Neural cell (in vitro differentiated cells): Measurements from ENCODE around the gene FURIN. TPM values are rescaled to one million over a fixed set of nuclear protein-coding genes. Genes with fewer than 3 reads are reported as not detected.

Experiments used
- H2AFZ ChIP-seq: fragments of 200-600, 300-800 bp; sonication (generic), shearing (Covaris generic); 2 replicates; pipeline ENCODE4 v1.6.0; 2014; ENCODE audit warnings: low read depth, mild to moderate bottlenecking, antibody characterized with exemption, low read length, moderate library complexity
- H3F3A ChIP-seq: fragments of 200-600 bp; shearing (Covaris generic); 2 replicates; pipeline ENCODE4 v1.6.1; 2016; ENCODE audit warnings: mild to moderate bottlenecking, moderate library complexity, mixed read lengths, antibody characterized with exemption, low read length; ENCODE audit not compliant: insufficient read depth, poor library complexity, severe bottlenecking
- H3K27ac ChIP-seq: fragments of 200-600, 300-800 bp; sonication (generic), shearing (Covaris generic); 2 replicates; pipeline ENCODE4 v1.5.1; 2014; ENCODE audit warnings: mild to moderate bottlenecking, low read length, moderate library complexity
- H3K27me3 ChIP-seq: fragments of 300-800, 200-600 bp; sonication (generic), shearing (Covaris generic); 2 replicates; pipeline ENCODE4 v1.6.0; 2014; ENCODE audit warnings: mild to moderate bottlenecking, low read depth, low read length, moderate library complexity; ENCODE audit not compliant: insufficient read depth
- H3K36me3 ChIP-seq: fragments of 300-800, 200-600 bp; sonication (generic), shearing (Covaris generic); 2 replicates; pipeline ENCODE4 v1.5.1; 2014; ENCODE audit warnings: mild to moderate bottlenecking, antibody characterized with exemption, low read length, moderate library complexity; ENCODE audit not compliant: insufficient read depth
- H3K4me2 ChIP-seq: fragments of 300-800, 200-600 bp; sonication (generic), shearing (Covaris generic); 2 replicates; pipeline ENCODE4 v1.6.0; 2014; ENCODE audit warnings: mild to moderate bottlenecking, low read length
- H3K4me3 ChIP-seq: fragments of 300-800, 200-600 bp; sonication (generic), shearing (Covaris generic); 2 replicates; pipeline ENCODE4 v1.5.1; 2014; ENCODE audit warnings: mild to moderate bottlenecking, low read length, moderate library complexity
- H3K79me2 ChIP-seq: fragments of 200-600 bp; shearing (Covaris generic); replicated peaks from 2 replicates; pipeline ENCODE4 v1.6.0; 2014; ENCODE audit warnings: mild to moderate bottlenecking, low read length, moderate library complexity; ENCODE audit not compliant: insufficient read depth
- H3K9ac ChIP-seq: fragments of 300-800, 200-600 bp; sonication (generic), shearing (Covaris generic); 2 replicates; pipeline ENCODE4 v1.6.1; 2016; ENCODE audit warnings: mild to moderate bottlenecking, low read length, mixed read lengths
- H3K9me2 ChIP-seq: fragments of 200-600 bp; shearing (Covaris generic); 2 replicates; pipeline ENCODE4 v1.6.1; 2016; ENCODE audit warnings: mild to moderate bottlenecking, low read length, mixed read lengths; ENCODE audit not compliant: insufficient read depth
- H3K9me3 ChIP-seq: fragments of 200-600, 300-800 bp; sonication (generic), shearing (Covaris generic); 2 replicates; pipeline ENCODE4 v1.6.1; 2016; ENCODE audit warnings: mild to moderate bottlenecking, mixed run types, low read length, moderate library complexity, mixed read lengths
- H4K20me1 ChIP-seq: fragments of 200-600 bp; shearing (Covaris generic); 2 replicates; pipeline ENCODE4 v1.6.1; 2016; ENCODE audit warnings: mild to moderate bottlenecking, mixed run types; ENCODE audit not compliant: insufficient read depth
- EP300 ChIP-seq: fragments of 450-650 bp; conservative IDR thresholded peaks from 2 replicates; pipeline ENCODE4 v1.6.1; 2014; ENCODE audit warnings: antibody characterized with exemption, mild to moderate bottlenecking, moderate library complexity; ENCODE audit not compliant: poor library complexity, severe bottlenecking
- EZH2 ChIP-seq: fragments of 200-600, 300-800 bp; shearing (Covaris generic), sonication (generic); IDR thresholded peaks from 2 replicates; pipeline ENCODE4 v1.6.1; 2014; ENCODE audit warnings: antibody characterized with exemption, low read length, borderline replicate concordance, mild to moderate bottlenecking; ENCODE audit not compliant: insufficient read depth, poor library complexity, severe bottlenecking
- MXI1 ChIP-seq: fragments of 450-650 bp; conservative IDR thresholded peaks from 2 replicates; pipeline ENCODE4 v1.6.1; 2014; ENCODE audit warnings: antibody characterized with exemption, mild to moderate bottlenecking; ENCODE audit not compliant: poor library complexity, severe bottlenecking
- POLR2AphosphoS5 ChIP-seq: IDR thresholded peaks from 2 replicates; pipeline ENCODE4 v1.6.1; 2012
- RAD21 ChIP-seq: fragments of 450-650 bp; conservative IDR thresholded peaks from 2 replicates; pipeline ENCODE4 v1.6.1; 2014; ENCODE audit warnings: antibody characterized with exemption, mild to moderate bottlenecking, moderate library complexity
- SMC3 ChIP-seq: fragments of 450-650 bp; conservative IDR thresholded peaks from 2 replicates; pipeline ENCODE4 v1.6.1; 2014; ENCODE audit warnings: antibody characterized with exemption, mild to moderate bottlenecking, moderate library complexity; ENCODE audit not compliant: poor library complexity
- TAF1 ChIP-seq: IDR thresholded peaks from 2 replicates; pipeline ENCODE4 v1.6.1; 2012; ENCODE audit warnings: low read depth
- polyA plus RNA-seq: library from polyadenylated mRNA; depleted of rRNA; stranded (reverse); fragments of >200 nt; gene quantifications from 2 replicates; pipeline ENCODE4 v1.2.3, GENCODE V29; 2014
- TF ChIP-seq, protein P1 (sequence below): IDR thresholded peaks from 2 replicates; pipeline ENCODE4 v1.6.1; 2012; ENCODE audit warnings: borderline replicate concordance
- TF ChIP-seq, protein P2 (sequence below): fragments of 450-650 bp; IDR thresholded peaks from 2 replicates; pipeline ENCODE4 v1.5.1; 2014; ENCODE audit warnings: antibody characterized with exemption, mild to moderate bottlenecking, moderate library complexity; ENCODE audit not compliant: poor library complexity, severe bottlenecking

The FURIN gene
- polyA plus RNA-seq, 1 donor from 2014 or later = 4.3 TPM

DNA sequence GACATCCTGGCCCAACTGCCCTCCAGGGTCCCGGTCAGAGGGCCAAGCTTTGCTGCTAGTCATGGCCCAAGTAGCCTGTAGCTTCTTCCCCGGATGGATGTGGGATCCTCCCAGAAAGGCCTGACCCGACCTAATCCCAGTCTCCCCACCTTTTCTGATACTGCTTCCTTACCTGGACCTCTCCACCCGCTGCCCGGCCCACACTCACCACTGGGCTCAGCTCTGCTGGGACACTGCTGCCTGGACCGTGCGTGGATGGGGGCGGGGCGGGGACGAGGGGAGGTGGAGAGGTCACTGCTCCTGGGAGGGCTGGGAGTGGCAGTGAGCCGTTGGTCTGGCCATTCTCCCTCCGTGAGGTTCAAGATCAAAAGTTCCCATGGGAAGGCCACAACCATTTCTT, 40.3 kb upstream of the FURIN start:
- Histone ChIP-seq H3K79me2 (no peaks in the 10 kb centered on the region), H3F3A (no peaks in the 10 kb centered on the region), H3K9me2 (no peaks in the 10 kb centered on the region), H3K27ac (no peak overlapping the region), H2AFZ (no peak overlapping the region), H3K9me3 (no peaks in the 10 kb centered on the region), H3K27me3 (no peaks in the 10 kb centered on the region), H3K36me3 (no peaks in the 10 kb centered on the region), H3K9ac (no peak overlapping the region), H3K4me3 (no peak overlapping the region), H3K4me2 (no peak overlapping the region), H4K20me1 (no peaks in the 10 kb centered on the region)
- no peak for TF ChIP-seq POLR2AphosphoS5
- no peak for TF ChIP-seq EZH2
- TF ChIP-seq RAD21 = no peak
- TF ChIP-seq, protein P1, sequence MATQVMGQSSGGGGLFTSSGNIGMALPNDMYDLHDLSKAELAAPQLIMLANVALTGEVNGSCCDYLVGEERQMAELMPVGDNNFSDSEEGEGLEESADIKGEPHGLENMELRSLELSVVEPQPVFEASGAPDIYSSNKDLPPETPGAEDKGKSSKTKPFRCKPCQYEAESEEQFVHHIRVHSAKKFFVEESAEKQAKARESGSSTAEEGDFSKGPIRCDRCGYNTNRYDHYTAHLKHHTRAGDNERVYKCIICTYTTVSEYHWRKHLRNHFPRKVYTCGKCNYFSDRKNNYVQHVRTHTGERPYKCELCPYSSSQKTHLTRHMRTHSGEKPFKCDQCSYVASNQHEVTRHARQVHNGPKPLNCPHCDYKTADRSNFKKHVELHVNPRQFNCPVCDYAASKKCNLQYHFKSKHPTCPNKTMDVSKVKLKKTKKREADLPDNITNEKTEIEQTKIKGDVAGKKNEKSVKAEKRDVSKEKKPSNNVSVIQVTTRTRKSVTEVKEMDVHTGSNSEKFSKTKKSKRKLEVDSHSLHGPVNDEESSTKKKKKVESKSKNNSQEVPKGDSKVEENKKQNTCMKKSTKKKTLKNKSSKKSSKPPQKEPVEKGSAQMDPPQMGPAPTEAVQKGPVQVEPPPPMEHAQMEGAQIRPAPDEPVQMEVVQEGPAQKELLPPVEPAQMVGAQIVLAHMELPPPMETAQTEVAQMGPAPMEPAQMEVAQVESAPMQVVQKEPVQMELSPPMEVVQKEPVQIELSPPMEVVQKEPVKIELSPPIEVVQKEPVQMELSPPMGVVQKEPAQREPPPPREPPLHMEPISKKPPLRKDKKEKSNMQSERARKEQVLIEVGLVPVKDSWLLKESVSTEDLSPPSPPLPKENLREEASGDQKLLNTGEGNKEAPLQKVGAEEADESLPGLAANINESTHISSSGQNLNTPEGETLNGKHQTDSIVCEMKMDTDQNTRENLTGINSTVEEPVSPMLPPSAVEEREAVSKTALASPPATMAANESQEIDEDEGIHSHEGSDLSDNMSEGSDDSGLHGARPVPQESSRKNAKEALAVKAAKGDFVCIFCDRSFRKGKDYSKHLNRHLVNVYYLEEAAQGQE = no peak
- TF ChIP-seq MXI1 = no peak
- no peak for TF ChIP-seq TAF1
- no peak for TF ChIP-seq EP300
- TF ChIP-seq, protein P2, sequence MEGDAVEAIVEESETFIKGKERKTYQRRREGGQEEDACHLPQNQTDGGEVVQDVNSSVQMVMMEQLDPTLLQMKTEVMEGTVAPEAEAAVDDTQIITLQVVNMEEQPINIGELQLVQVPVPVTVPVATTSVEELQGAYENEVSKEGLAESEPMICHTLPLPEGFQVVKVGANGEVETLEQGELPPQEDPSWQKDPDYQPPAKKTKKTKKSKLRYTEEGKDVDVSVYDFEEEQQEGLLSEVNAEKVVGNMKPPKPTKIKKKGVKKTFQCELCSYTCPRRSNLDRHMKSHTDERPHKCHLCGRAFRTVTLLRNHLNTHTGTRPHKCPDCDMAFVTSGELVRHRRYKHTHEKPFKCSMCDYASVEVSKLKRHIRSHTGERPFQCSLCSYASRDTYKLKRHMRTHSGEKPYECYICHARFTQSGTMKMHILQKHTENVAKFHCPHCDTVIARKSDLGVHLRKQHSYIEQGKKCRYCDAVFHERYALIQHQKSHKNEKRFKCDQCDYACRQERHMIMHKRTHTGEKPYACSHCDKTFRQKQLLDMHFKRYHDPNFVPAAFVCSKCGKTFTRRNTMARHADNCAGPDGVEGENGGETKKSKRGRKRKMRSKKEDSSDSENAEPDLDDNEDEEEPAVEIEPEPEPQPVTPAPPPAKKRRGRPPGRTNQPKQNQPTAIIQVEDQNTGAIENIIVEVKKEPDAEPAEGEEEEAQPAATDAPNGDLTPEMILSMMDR = no peak
- TF ChIP-seq SMC3 = no peak

DNA sequence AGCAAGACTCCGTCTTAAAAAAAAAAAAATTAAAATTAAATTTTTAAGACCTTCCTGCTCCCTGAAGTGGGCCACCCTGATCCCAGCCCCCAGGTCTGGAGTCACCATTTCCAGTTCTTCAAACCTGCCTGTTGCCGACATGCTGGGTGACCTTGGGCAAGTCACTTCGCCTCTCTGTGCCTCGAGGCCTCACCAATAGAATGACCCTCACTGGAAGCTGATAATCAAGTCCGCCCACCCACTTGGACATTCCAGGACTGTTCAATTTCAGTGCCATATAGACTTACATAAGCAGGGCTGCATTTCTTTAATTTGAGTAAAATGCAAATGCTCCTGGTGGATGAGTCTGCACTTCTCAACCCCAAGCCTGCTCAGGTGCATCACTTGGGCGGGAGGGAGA, 39.3 kb upstream of the FURIN start:
- Histone ChIP-seq H3F3A (no peaks in the 10 kb centered on the region), H3K9me2 (no peaks in the 10 kb centered on the region), H3K4me3 (no peak overlapping the region), H3K27ac (no peak overlapping the region), H2AFZ (no peak overlapping the region), H3K9me3 (no peaks in the 10 kb centered on the region), H3K9ac (no peak overlapping the region), H3K79me2 (no peaks in the 10 kb centered on the region), H4K20me1 (no peaks in the 10 kb centered on the region), H3K4me2 (no peak overlapping the region), H3K27me3 (no peaks in the 10 kb centered on the region), H3K36me3 (no peaks in the 10 kb centered on the region)
- no peak for TF ChIP-seq MXI1
- TF ChIP-seq EZH2 = no peak
- TF ChIP-seq POLR2AphosphoS5 = no peak
- TF ChIP-seq, protein P2 = no peak
- no peak for TF ChIP-seq TAF1
- TF ChIP-seq, protein P1 = no peak
- TF ChIP-seq SMC3 = no peak
- TF ChIP-seq EP300 = no peak
- no peak for TF ChIP-seq RAD21
